K562 (cell line): ENCODE data around the gene GNG14. TPM values are rescaled to one million over a fixed set of nuclear protein-coding genes. Genes with fewer than 3 reads are reported as not detected.

Experiments
- JUNB ChIP-seq: fragments of 450-650 bp; formaldehyde crosslinking; conservative IDR thresholded peaks from 2 replicates; pipeline ENCODE4 v1.4.0; 2020; ENCODE audit warnings: mild to moderate bottlenecking
- MAFF ChIP-seq: IDR thresholded peaks from 2 replicates; pipeline ENCODE4 v1.6.1; 2012; ENCODE audit warnings: low read length, improper control_type of control experiment
- MAFK ChIP-seq: IDR thresholded peaks from 2 replicates; pipeline ENCODE4 v1.6.1; 2011; ENCODE audit warnings: low read length, improper control_type of control experiment
- MXI1 ChIP-seq: IDR thresholded peaks from 2 replicates; pipeline ENCODE4 v1.6.1; 2011; ENCODE audit warnings: low read depth, mild to moderate bottlenecking, improper control_type of control experiment, low read length
- NCOA4 ChIP-seq: fragments of 450-650 bp; IDR thresholded peaks from 2 replicates; pipeline ENCODE4 v1.6.1; 2018; ENCODE audit warnings: mild to moderate bottlenecking; ENCODE audit not compliant: partially characterized antibody
- NR2F6 ChIP-seq: fragments of 450-650 bp; formaldehyde crosslinking; IDR thresholded peaks from 2 replicates; pipeline ENCODE4 v1.4.0; 2020; ENCODE audit warnings: mild to moderate bottlenecking
- POLR2H ChIP-seq: IDR thresholded peaks from 2 replicates; pipeline ENCODE4 v1.6.1; 2016; ENCODE audit warnings: missing genetic modification characterization, low read depth, mild to moderate bottlenecking, control low read depth, missing compliant biosample characterization, moderate library complexity
- RBFOX2 ChIP-seq: fragments of 200-400 bp; formaldehyde crosslinking; IDR thresholded peaks from 2 replicates; pipeline ENCODE4 v1.6.1; 2017; ENCODE audit warnings: low read depth, mild to moderate bottlenecking, low read length, moderate library complexity
- SRSF1 ChIP-seq: fragments of 200-400 bp; formaldehyde crosslinking; IDR thresholded peaks from 2 replicates; pipeline ENCODE4 v1.6.1; 2017; ENCODE audit warnings: mild to moderate bottlenecking, low read depth, low read length, moderate library complexity
- STAG1 ChIP-seq: sonication (generic); formaldehyde crosslinking; IDR thresholded peaks from 2 replicates; pipeline ENCODE4 v1.5.0; 2020; ENCODE audit warnings: missing genetic modification reagents, borderline replicate concordance
- TAF1 ChIP-seq: IDR thresholded peaks from 2 replicates; pipeline ENCODE4 v1.6.1; 2011; ENCODE audit warnings: mild to moderate bottlenecking, low read length, moderate library complexity; ENCODE audit not compliant: insufficient read depth, control insufficient read depth, severe bottlenecking; ENCODE audit errors: extremely low read depth
- TGIF2 ChIP-seq: sonication (generic); formaldehyde crosslinking; IDR thresholded peaks from 2 replicates; pipeline ENCODE4 v1.8.1; 2022; ENCODE audit warnings: mild to moderate bottlenecking, missing genetic modification reagents, moderate library complexity
- U2AF1 ChIP-seq: fragments of 200-400 bp; formaldehyde crosslinking; optimal IDR thresholded peaks from 2 replicates; pipeline ENCODE3; 2017; ENCODE audit warnings: mild to moderate bottlenecking, low read depth, low read length, moderate library complexity
- ZFP1 ChIP-seq: fragments of 450-650 bp; formaldehyde crosslinking; IDR thresholded peaks from 2 replicates; pipeline ENCODE4 v1.4.0; 2020; ENCODE audit warnings: mild to moderate bottlenecking, mixed read lengths
- ZKSCAN3 ChIP-seq: fragments of 250-450 bp; sonication (Bioruptor Pico); IDR thresholded peaks from 2 replicates; pipeline ENCODE4 v1.4.0; 2020
- ZNF140 ChIP-seq: fragments of 250-450 bp; sonication (Bioruptor Pico); IDR thresholded peaks from 2 replicates; pipeline ENCODE4 v1.8.0; 2021; ENCODE audit warnings: moderate library complexity, mild to moderate bottlenecking, inconsistent platforms
- ZNF263 ChIP-seq: sonication (generic); formaldehyde crosslinking; IDR thresholded peaks from 2 replicates; pipeline ENCODE4 v1.8.0; 2022; ENCODE audit warnings: mild to moderate bottlenecking, missing genetic modification reagents, borderline replicate concordance
- ZNF274 ChIP-seq: IDR thresholded peaks from 2 replicates; pipeline ENCODE4 v1.6.1; 2011; ENCODE audit warnings: low read depth, mild to moderate bottlenecking, low read length, moderate library complexity, borderline replicate concordance
- ZNF695 ChIP-seq: fragments of 450-650 bp; formaldehyde crosslinking; IDR thresholded peaks from 2 replicates; pipeline ENCODE4 v1.4.0; 2020; ENCODE audit warnings: mild to moderate bottlenecking, moderate library complexity
- ZNF830 ChIP-seq: fragments of 250-450 bp; sonication (Bioruptor Pico); IDR thresholded peaks from 2 replicates; pipeline ENCODE4 v1.5.0; 2021; ENCODE audit warnings: mild to moderate bottlenecking
- polyA plus RNA-seq, 8 experiments: library from polyadenylated mRNA; depleted of rRNA in 4 of 8; stranded (reverse) in 5 of 8; unstranded in 3 of 8; fragments of >200 nt; fragmentation: Nextera tagmentation in 2 of 8; fragmentation: Illumina TruSeq in 1 of 8; extraction: Ambion mirVana in 2 of 8; extraction: Trizol in 1 of 8; gene quantifications; 2 replicates each; pipeline versions ENCODE4 v1.2.1 to v1.2.3, GENCODE V29; 2011 to 2014; ENCODE audit warnings: inconsistent platforms in 1 of 8, missing spikeins in 1 of 8
- total RNA-seq, 7 experiments: library from RNA; depleted of rRNA in 6 of 7; stranded (reverse); fragments of >200 nt in 6 of 7; fragmentation: Illumina TruSeq in 2 of 7; extraction: Trizol in 2 of 7; gene quantifications; 2 replicates each; pipeline versions ENCODE4 v1.2.1 to v1.2.3, GENCODE V29; 2011 to 2021; ENCODE audit warnings: low replicate concordance in 1 of 7
- TF ChIP-seq, protein P1 (sequence below): IDR thresholded peaks from 3 replicates; pipeline ENCODE4 v1.6.1; 2011; ENCODE audit warnings: borderline replicate concordance, mild to moderate bottlenecking, moderate library complexity; ENCODE audit not compliant: insufficient read length; ENCODE audit errors: extremely low read depth
- TF ChIP-seq, protein P2 (sequence below): fragments of 150-350 bp; conservative IDR thresholded peaks from 2 replicates; pipeline ENCODE4 v1.6.1; 2014; ENCODE audit warnings: low read length

GNG14 gene
- total and polyA plus RNA-seq, 9 of the 15 experiments (the other 6 are each of a cell fraction or from before 2014, with no cell fraction given), result not detected

DNA sequence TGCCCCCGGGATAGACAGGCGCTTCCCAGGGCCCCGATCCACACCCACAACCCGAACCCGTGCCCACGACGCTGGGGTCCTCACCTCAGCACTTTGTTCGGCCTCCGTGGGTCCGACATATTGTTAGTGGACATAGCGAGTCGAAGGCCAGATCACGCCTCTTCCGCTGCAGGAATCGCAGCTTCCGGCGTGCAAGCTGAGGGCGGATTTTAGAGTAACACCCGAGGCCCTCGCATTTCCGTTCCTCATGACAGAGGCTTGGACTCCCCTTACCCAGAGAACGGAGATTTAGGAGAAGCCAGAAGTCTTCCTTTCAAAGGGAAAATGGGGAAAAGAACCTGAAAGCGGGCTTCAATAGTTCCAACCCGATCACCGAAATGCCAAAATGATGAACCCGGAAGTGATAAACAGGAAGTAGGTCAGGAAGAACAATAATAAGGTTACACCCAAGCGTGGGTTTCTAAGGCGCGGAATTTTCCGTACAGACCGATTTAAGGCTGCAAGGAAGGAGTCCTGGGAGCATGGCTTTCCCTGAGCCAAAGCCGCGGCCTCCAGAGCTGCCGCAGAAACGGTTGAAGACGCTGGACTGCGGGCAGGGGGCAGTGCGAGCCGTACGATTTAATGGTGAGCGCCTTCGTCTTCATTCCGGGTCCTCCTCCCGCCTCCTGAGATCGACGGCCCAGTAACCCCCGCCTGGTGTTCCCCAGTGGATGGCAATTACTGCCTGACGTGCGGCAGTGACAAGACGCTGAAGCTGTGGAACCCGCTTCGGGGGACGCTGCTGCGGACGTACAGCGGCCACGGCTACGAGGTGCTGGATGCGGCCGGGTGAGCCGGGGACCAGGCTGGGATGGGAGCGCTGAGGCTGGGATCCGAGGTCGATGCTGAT, 18.3 kb upstream of the GNG14 start (continued):
- TF ChIP-seq POLR2H (tag) (peak; percentile 69; the same call in 1 of the 2 replicates), ZNF830 (no peak), ZKSCAN3 (no peak), ZNF274 (no peak), NR2F6 (CRISPR knock-in tag) (peak; percentile 85; the same call in 1 of the 2 replicates), TAF1 (peak; percentile 60), NCOA4 (no peak), ZNF695 (CRISPR knock-in tag) (no peak), STAG1 (CRISPR knock-in tag) (no peak), MAFK (peak; percentile 9; the same call in 1 of the 2 replicates), SRSF1 (no peak), U2AF1 (no peak), MXI1 (no peak; the same call in 1 of the 2 replicates), ZNF263 (CRISPR knock-in tag) (no peak; the same call in 1 of the 2 replicates), ZNF140 (CRISPR knock-in tag) (no peak), RBFOX2 (peak; percentile 81), ZFP1 (CRISPR knock-in tag) (no peak; the same call in 1 of the 2 replicates), JUNB (CRISPR knock-in tag) (no peak), TGIF2 (CRISPR knock-in tag) (no peak), MAFF (no peak)
- TF ChIP-seq, protein P1, sequence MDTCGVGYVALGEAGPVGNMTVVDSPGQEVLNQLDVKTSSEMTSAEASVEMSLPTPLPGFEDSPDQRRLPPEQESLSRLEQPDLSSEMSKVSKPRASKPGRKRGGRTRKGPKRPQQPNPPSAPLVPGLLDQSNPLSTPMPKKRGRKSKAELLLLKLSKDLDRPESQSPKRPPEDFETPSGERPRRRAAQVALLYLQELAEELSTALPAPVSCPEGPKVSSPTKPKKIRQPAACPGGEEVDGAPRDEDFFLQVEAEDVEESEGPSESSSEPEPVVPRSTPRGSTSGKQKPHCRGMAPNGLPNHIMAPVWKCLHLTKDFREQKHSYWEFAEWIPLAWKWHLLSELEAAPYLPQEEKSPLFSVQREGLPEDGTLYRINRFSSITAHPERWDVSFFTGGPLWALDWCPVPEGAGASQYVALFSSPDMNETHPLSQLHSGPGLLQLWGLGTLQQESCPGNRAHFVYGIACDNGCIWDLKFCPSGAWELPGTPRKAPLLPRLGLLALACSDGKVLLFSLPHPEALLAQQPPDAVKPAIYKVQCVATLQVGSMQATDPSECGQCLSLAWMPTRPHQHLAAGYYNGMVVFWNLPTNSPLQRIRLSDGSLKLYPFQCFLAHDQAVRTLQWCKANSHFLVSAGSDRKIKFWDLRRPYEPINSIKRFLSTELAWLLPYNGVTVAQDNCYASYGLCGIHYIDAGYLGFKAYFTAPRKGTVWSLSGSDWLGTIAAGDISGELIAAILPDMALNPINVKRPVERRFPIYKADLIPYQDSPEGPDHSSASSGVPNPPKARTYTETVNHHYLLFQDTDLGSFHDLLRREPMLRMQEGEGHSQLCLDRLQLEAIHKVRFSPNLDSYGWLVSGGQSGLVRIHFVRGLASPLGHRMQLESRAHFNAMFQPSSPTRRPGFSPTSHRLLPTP, result no peak
- TF ChIP-seq, protein P2, sequence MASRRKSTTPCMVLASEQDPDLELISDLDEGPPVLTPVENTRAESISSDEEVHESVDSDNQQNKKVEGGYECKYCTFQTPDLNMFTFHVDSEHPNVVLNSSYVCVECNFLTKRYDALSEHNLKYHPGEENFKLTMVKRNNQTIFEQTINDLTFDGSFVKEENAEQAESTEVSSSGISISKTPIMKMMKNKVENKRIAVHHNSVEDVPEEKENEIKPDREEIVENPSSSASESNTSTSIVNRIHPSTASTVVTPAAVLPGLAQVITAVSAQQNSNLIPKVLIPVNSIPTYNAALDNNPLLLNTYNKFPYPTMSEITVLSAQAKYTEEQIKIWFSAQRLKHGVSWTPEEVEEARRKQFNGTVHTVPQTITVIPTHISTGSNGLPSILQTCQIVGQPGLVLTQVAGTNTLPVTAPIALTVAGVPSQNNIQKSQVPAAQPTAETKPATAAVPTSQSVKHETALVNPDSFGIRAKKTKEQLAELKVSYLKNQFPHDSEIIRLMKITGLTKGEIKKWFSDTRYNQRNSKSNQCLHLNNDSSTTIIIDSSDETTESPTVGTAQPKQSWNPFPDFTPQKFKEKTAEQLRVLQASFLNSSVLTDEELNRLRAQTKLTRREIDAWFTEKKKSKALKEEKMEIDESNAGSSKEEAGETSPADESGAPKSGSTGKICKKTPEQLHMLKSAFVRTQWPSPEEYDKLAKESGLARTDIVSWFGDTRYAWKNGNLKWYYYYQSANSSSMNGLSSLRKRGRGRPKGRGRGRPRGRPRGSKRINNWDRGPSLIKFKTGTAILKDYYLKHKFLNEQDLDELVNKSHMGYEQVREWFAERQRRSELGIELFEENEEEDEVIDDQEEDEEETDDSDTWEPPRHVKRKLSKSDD, result no peak
